Stimulated activated CD8-positive, alpha-beta memory T cell treated with anti-CD3 and anti-CD28 coated beads, Interleukin-15, amount 100 ng/mL, for 1 hour (primary cell): ENCODE measurements around the gene HMCN2.
"Not testable (repeated sequence)": the region's sequence is repeated elsewhere in the genome, so short reads cannot be mapped to it uniquely, and the experiment has no call there.

Source experiments
- DNase-seq: peaks from one replicate; pipeline ENCODE4 v3.0.0-alpha.2; 2020; ENCODE audit warnings: low read depth

HMCN2 gene

GRCh38 chr9:130330202-130330862 is 64.8 kb downstream of the HMCN2 start:
- DNase-seq, result no peak

- DNase-seq, result no peak
Measured at GRCh38 chr9:130331061-130331460, 65.5 kb downstream of the HMCN2 start.

- DNase-seq, result no peak
Measured at GRCh38 chr9:130331573-130331972, 66.0 kb downstream of the HMCN2 start.

DNA sequence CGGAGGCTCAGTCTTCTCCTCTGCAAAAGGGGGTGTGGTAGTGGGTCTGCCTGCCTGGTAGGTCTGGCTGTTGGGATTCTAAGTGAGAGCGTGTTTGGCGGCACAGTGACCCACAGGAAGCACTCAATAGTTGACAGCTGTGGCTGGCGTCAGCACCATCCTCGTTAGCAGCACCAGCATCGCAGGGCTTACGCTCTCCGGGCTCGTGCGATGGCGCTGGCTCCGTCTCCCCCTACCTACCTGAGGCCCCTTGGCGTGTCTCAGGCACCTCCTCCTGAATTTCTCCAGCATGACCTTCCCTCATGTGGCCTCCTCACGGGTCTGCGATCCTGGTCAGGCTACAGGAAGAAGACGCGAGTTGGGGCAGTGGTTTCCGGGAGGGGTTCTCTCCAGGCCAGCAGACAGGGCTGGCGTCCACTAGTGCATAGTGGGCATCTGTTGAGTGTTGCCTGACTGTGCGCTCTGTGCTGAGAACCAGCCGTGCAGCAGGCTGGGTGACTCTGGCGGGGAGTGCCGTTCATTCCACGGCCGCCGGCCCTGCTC is 66.9 kb downstream of the HMCN2 start:
- no peak for DNase-seq

GRCh38 chr9:130333041-130333711 is 67.6 kb downstream of the HMCN2 start:
- no peak for DNase-seq

DNA sequence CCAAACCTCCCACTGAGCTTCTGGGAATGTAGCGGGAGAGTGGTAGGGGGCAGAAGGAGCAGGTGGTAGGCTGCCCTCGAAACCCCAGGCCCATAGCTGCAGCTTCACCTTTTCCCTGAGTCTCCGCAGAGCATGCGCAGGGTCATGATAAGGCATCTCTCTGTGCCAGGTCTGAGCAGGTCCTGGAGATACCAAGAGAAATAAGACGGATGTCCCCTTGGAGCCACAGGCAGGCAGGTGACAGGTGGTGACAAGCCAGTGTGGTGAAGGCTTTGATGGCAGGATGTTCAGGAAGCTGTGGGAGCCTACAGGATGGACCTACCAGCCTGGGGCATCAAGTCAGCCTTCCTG is 68.1 kb downstream of the HMCN2 start:
- DNase-seq, result no peak

DNA sequence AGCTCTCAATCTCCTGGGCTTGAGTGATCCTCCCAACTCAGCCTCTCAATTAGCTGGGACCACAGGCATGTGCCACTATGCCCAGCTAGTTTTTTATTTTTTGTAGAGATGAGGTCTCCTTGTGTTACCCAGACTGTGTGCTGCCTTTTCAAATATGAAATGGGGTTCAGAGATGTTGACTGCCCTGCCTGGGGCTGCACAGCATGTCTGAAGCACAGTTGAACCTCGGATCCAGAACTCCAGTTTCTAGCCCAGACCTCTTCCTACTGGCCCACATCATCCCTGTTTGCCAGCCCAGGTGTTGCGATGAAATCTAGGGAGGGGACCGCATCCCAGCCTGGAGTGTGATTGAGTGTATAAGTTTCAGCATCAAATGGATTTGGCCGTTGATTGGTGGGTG is 69.4 kb downstream of the HMCN2 start:
- no peak for DNase-seq

- DNase-seq, result no peak
Measured at GRCh38 chr9:130336027-130336610, 70.6 kb downstream of the HMCN2 start.

DNA sequence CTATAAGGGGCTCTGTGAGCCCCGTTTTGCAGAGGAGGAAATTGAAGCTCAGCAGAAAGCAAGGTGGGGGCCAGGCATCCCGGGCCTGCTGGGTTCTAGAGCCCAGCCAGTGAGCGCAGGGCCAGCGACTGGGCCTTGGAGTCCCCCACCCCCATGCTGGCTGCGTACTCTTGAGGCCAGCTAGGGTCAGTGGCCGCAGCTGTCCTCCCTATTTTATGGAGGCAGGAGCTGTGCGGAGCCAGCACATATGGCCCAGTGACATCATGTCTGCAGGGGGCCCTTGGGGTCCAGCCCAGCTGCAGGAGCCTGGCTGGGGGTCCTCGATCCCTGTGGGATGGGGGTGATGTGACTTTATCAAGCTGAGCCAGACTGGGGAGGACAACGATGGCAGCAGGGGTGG is 71.3 kb downstream of the HMCN2 start:
- DNase-seq, result no peak

GRCh38 chr9:130337318-130337717 is 71.8 kb downstream of the HMCN2 start:
- DNase-seq, result no peak

- no peak for DNase-seq
Measured at GRCh38 chr9:130337784-130338380, 72.3 kb downstream of the HMCN2 start.

DNA sequence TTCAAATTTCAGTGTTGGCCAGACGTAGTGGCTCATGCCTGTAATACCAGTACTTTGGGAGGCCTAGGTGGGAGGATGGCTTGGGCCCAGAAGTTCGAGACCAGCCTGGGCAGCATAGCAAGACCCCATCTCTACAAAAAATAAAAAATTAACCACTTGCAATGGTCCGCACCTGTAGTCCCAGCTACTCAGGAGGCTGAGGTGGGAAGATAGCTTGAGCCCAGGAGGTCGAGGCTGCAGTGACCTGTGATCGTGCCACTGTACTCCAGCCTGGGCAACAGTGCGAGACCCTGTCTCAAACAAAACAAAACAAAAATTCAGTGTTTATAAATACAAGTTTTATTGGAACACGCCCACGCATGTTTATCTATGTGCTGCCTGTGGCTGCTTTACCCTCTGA is 73.3 kb downstream of the HMCN2 start:
- not testable (repeated sequence) for DNase-seq

DNA sequence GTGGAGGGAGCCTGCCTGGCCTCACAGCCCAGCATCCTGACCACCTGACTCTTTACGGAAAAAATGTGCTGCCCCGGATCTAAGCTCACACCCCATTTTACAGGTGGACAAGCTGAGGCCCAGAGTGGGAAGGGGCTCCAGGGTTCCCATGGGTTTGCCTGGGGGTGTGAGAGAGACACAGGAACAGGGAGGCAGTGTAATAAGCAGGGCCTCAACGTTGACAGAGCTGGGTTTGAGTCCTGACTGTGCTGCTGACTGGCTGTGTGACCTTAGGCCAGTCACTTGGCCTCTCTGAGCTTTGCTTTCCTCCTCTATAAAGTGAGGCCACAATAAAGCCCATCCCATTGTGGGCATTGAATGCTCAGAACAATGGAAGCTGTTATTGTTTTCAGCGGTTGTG is 73.7 kb downstream of the HMCN2 start:
- no peak for DNase-seq

DNA sequence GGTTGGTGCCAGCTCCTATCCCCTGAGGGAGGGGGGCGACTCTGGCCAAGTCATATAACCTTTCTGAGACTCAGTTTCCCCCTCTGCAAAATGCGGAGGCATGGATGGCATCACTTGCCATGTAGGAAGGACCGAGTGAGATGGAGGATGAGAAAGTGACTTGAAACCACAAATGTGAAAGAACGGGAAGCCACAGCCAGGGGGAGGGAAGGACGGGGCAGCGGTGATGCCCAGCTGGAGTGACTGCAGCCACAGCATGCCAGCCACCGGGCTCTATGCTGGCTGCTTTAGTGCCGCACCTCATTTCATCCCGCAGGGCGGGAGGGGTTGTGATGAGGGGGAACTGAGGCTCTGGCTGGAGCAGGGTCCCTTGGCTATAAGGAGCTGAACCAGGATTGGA is 74.5 kb downstream of the HMCN2 start:
- DNase-seq, result no peak

DNA sequence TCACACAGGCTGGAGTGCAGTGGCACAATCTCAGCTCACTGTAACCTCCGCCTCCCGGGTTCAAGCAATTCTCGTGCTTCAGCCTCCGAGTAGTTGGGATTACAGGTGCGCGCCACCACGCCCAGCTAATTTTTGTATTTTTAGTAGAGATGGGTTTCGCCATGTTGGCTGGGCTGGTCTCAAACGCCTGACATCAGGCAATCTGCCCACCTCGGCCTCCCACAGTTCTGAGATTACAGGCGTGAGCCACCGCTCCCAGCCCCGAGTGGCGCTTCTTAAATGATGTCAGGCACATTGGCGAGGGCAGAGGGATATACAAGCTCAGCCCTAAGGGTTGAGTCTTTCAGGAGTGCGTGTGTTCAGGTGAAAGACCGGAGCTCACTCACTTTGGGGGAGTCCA is 75.0 kb downstream of the HMCN2 start:
- not testable (repeated sequence) for DNase-seq

DNA sequence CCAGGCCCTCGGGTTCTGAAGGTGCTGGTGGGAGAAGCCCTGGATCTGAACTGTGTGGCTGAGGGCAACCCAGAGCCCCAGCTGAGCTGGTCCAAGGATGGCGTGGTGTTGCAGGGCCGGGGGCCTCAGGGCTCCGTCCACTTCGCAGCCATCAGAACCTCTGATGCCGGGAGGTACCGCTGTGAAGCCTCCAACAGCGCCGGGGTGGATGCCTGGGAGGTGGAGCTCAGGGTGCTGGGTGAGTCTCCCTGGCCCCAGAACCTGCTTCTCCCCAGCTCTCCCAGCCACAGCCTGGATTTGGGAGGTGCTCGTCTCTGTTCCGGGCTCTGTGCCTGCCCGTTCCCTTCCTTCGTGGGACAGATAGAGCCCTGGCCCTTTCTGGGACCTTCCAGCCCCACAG is 75.6 kb downstream of the HMCN2 start:
- no peak for DNase-seq

GRCh38 chr9:130341839-130342713 is 76.5 kb downstream of the HMCN2 start:
- DNase-seq, result no peak

GRCh38 chr9:130342714-130343085 is 77.1 kb downstream of the HMCN2 start:
- DNase-seq, result no peak

GRCh38 chr9:130343445-130343918 is 77.9 kb downstream of the HMCN2 start:
- DNase-seq, result no peak

GRCh38 chr9:130344366-130344765 is 78.8 kb downstream of the HMCN2 start:
- no peak for DNase-seq

DNA sequence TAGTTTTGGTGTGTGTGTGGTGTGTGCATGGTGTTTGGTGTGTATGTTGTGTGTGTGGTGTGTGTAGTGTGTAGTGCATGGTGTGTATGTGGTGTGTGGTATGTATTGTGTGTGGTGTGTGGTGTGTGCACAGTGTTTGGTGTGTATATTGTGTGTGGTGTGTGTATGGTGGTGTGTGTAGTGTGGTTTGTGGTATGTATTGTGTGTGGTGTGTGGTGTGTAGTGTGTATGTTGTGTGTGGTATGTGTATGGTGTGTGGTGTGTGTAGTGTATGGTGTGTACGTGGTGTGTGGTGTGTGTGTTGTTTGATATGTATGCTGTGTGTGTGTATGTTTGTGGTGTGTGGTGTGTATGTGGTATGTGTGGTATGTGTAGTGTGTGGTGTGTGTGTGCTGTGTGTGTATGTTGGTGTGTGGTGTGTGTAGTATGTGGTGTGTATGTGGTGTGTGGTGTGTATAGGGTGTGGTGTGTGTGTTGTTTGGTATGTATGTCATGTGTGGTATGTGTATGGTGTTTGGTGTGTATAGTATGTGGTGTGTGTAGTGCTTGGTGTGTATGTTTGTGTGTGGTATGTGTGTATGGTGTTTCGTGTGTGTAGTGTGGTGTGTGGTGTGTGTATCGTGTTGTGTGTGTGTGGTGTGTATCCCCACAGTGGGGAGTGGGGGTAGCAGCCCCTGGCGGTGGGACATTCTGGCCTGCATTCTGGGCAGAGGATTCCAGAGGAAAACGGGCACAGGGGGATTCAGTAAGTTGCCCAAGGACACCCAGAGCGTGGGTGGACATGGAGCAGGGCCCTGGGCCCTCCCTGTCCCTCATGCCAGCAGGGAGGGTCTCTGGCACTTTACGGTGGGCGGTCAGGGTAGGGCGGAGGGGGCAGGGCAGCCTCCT is 79.7 kb downstream of the HMCN2 start:
- DNase-seq, result no peak
